ENCODE measurements around the gene RAB5B.
"Not testable (repeated sequence)": the region's sequence is repeated elsewhere in the genome, so short reads cannot be mapped to it uniquely, and the experiment has no call there.

- TF ChIP-seq CTCF (conservative IDR thresholded peaks at IDR 0.05 in 1 of 2, IDR thresholded peaks at IDR 0.05 in 1 of 2; ENCODE audit: extremely low read depth in 1 of 2, insufficient read depth in 1 of 2, low read depth in 1 of 2, low read length in 2 of 2); EZH2 (IDR thresholded peaks at IDR 0.05; ENCODE audit: borderline replicate concordance, low read length): not testable (repeated sequence)
These were observed 68.5 kb downstream of the RAB5B start for GRCh38 chr12:56042430-56042813.

All from mammary epithelial cell (primary cell).